Fibroblast of skin of left quadriceps (primary cell): ENCODE results near the gene HLA-DRA.

Experiments
- DNase-seq, 2 experiments: peaks; one replicate each; pipeline ENCODE4 v3.0.0-alpha.2; 2013; ENCODE audit warnings: low read depth in 2 of 2

HLA-DRA gene

GRCh38 chr6:32475392-32476206 lies 35.9 kb downstream of the HLA-DRA start:
- DNase-seq, result no peak

- DNase-seq, result no peak
Measured at GRCh38 chr6:32483968-32484613, 44.4 kb downstream of the HLA-DRA start.

- DNase-seq, result no peak
Measured at GRCh38 chr6:32484614-32484998, 44.9 kb downstream of the HLA-DRA start.

- DNase-seq, result no peak
Measured at GRCh38 chr6:32488083-32488482, 48.4 kb downstream of the HLA-DRA start.

- no peak for DNase-seq
Measured at GRCh38 chr6:32491700-32492099, 52.0 kb downstream of the HLA-DRA start.

- no peak for DNase-seq
Measured at GRCh38 chr6:32492351-32492750, 52.7 kb downstream of the HLA-DRA start.
